ENCODE measurements around the gene DENND1A. TPM values are rescaled to one million over a fixed set of nuclear protein-coding genes. Genes with fewer than 3 reads are reported as not detected.

The DENND1A gene
- polyA plus RNA-seq, 2 of the 4 experiments (the other 2 are of a cell fraction) = 15.1 to 21.9 TPM

DNA sequence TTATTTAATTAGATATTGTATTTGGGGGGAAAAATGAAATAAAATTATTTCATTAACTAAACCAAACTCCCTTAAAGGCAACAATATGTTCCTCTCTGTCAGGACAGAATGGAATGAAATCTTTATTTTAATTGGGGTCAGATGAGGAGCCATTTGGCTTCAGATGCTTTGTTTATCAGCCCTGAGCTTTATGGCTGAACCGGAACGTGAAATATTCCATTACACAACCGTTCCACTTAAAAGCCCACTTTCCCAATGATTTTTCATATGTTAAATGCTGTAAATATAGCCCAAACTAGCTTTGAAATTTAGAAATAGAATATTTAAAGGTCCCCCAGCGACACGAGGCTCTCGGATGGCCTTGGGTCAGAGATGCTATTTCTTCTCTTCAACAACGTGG, 424.4 kb downstream of the DENND1A start:
- POLR2A ChIA-PET = no interaction called here
- TF ChIP-seq HOXB13 (CRISPR knock-in tag; IDR thresholded peaks at IDR 0.05; ENCODE audit: low read depth) (no peak), RFX5 (IDR thresholded peaks at IDR 0.05) (no peak), ZC3H11A (IDR thresholded peaks at IDR 0.05) (no peak), RARB (CRISPR knock-in tag; IDR thresholded peaks at IDR 0.05) (no peak), CBX8 (IDR thresholded peaks at IDR 0.05) (no peak), ESRRA (IDR thresholded peaks at IDR 0.05; ENCODE audit: borderline replicate concordance, low read length) (no peak), JUN (IDR thresholded peaks at IDR 0.05) (no peak)
- DNase-seq (ENCODE audit: low read depth in 1 of 2, low spot score in 1 of 2) (no peak), FAIRE-seq (no peak), ATAC-seq (no peak)
- CTCF ChIA-PET = no interaction called here
- Histone ChIP-seq H3K4me2 (no peak overlapping the region), H3K27ac (no peak overlapping the region), H3K4me3 (no peak overlapping the region), H3K9me3 (no peaks in the 10 kb centered on the region), H3K4me1 (no peaks in the 10 kb centered on the region)
- 89% methylated on average over 7 of the region's 7 CpGs for WGBS (ENCODE audit: missing lambda C conversion rate)

DNA sequence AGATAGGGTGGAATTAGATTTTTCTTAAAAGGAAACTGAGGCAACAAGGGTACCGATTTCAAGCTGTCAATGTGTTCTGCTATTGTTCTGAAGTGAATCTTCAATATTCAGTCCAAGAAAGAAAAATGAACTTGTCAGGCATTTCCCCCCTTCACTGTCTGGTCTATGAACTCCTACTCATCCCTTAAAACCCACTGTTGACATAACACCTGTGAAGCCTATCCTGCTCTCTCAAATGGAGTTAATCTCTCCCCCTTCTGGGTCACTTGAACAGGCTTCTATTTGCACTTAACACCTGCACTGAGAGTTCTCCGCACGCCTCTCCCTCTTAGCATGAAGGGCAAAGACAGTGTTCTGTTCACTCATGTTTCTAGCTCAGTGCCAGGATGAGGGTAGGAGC, 429.6 kb downstream of the DENND1A start:
- Histone ChIP-seq H3K27ac (no peak overlapping the region), H3K9me3 (no peaks in the 10 kb centered on the region), H3K4me1 (no peaks in the 10 kb centered on the region), H3K4me2 (no peak overlapping the region), H3K4me3 (no peak overlapping the region)
- POLR2A ChIA-PET = no interaction called here
- TF ChIP-seq JUNB (IDR thresholded peaks at IDR 0.05) (no peak), NFE2L2 (conservative IDR thresholded peaks at IDR 0.05; ENCODE audit: low read length) (no peak), RCOR1 (IDR thresholded peaks at IDR 0.05; ENCODE audit: low read depth, low read length) (no peak), RNF2 (IDR thresholded peaks at IDR 0.05; ENCODE audit: borderline replicate concordance, low read depth) (no peak), CEBPB (IDR thresholded peaks at IDR 0.05) (no peak), POLR2A (IDR thresholded peaks at IDR 0.05; ENCODE audit: low read length) (no peak), BCL3 (IDR thresholded peaks at IDR 0.05) (no peak), SREBF2 (IDR thresholded peaks at IDR 0.05) (no peak), MAZ (IDR thresholded peaks at IDR 0.05; ENCODE audit: borderline replicate concordance, low read depth, low read length) (no peak)
- TF ChIP-seq, protein P1, sequence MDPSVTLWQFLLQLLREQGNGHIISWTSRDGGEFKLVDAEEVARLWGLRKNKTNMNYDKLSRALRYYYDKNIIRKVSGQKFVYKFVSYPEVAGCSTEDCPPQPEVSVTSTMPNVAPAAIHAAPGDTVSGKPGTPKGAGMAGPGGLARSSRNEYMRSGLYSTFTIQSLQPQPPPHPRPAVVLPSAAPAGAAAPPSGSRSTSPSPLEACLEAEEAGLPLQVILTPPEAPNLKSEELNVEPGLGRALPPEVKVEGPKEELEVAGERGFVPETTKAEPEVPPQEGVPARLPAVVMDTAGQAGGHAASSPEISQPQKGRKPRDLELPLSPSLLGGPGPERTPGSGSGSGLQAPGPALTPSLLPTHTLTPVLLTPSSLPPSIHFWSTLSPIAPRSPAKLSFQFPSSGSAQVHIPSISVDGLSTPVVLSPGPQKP (IDR thresholded peaks at IDR 0.05; ENCODE audit: low read depth, low read length) = no peak
- TF ChIP-seq, protein P2, sequence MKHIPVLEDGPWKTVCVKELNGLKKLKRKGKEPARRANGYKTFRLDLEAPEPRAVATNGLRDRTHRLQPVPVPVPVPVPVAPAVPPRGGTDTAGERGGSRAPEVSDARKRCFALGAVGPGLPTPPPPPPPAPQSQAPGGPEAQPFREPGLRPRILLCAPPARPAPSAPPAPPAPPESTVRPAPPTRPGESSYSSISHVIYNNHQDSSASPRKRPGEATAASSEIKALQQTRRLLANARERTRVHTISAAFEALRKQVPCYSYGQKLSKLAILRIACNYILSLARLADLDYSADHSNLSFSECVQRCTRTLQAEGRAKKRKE (CRISPR knock-in tag; IDR thresholded peaks at IDR 0.05; ENCODE audit: low read depth) = no peak
- CTCF ChIA-PET = no interaction called here
- ATAC-seq (no peak), DNase-seq (ENCODE audit: low read depth in 1 of 2, low spot score in 1 of 2) (no peak), FAIRE-seq (no peak)
- 96% methylated on average over 3 of the region's 3 CpGs for WGBS (ENCODE audit: missing lambda C conversion rate)

- Histone ChIP-seq H3K4me1 (no peaks in the 10 kb centered on the region), H3K4me2 (no peak overlapping the region), H3K9me3 (no peaks in the 10 kb centered on the region), H3K27ac (no peak overlapping the region), H3K4me3 (no peak overlapping the region)
- CTCF ChIA-PET = no interaction called here
- FAIRE-seq = no peak
- TF ChIP-seq CBX2 (IDR thresholded peaks at IDR 0.05; ENCODE audit: borderline replicate concordance, low read depth) = no peak
- POLR2A ChIA-PET = no interaction called here
- 95% methylated on average over 1 of the region's 1 CpG for WGBS (ENCODE audit: missing lambda C conversion rate)
- ATAC-seq = no peak
- no peak for DNase-seq (ENCODE audit: low read depth in 1 of 2, low spot score in 1 of 2)
Measured at GRCh38 chr9:123497830-123498229, 432.1 kb downstream of the DENND1A start.

- ATAC-seq (no peak), DNase-seq (ENCODE audit: low read depth in 1 of 2, low spot score in 1 of 2) (no peak), FAIRE-seq (no peak)
- Histone ChIP-seq H3K4me2 (no peak overlapping the region), H3K27ac (no peak overlapping the region), H3K4me3 (no peak overlapping the region), H3K4me1 (no peaks in the 10 kb centered on the region), H3K9me3 (no peaks in the 10 kb centered on the region)
- ChIA-PET CTCF (no interaction called here), POLR2A (no interaction called here)
- TF ChIP-seq HOXB13 (CRISPR knock-in tag; IDR thresholded peaks at IDR 0.05; ENCODE audit: low read depth) (no peak), EHMT2 (IDR thresholded peaks at IDR 0.05; ENCODE audit: low read depth) (no peak), PHF8 (IDR thresholded peaks at IDR 0.05; ENCODE audit: borderline replicate concordance, low read depth) (no peak), ZFP36 (IDR thresholded peaks at IDR 0.05; ENCODE audit: borderline replicate concordance, partially characterized antibody) (no peak), RCOR1 (IDR thresholded peaks at IDR 0.05; ENCODE audit: low read depth, low read length) (no peak)
- 92% methylated on average over 7 of the region's 7 CpGs for WGBS (ENCODE audit: missing lambda C conversion rate)
Measured at GRCh38 chr9:123495731-123496130, 434.2 kb downstream of the DENND1A start.
